ENCODE data around the gene ADGRL3. TPM values are rescaled to one million over a fixed set of nuclear protein-coding genes. Genes with fewer than 3 reads are reported as not detected.

Gene ADGRL3
- total and polyA plus RNA-seq, 4 donors: 0.39 to 59.9 (median 2.9) TPM

- TF ChIP-seq CTCF (IDR thresholded peaks at IDR 0.05; ENCODE audit: control extremely low read depth, extremely low read depth): no peak
- no peaks in the 10 kb centered on the region for H3K27me3 ChIP-seq (ENCODE audit: control insufficient read depth in 3 of 3, insufficient read depth in 3 of 3, low read length in 2 of 3)
- 88 to 91% methylated on average over 4 of the region's 4 CpGs for WGBS, 2 donors
- no peak overlapping the region for H3K27ac ChIP-seq (ENCODE audit: low read depth in 1 of 2, low read length in 1 of 2)
- no peak for ATAC-seq (ENCODE audit: insufficient read depth, low FRiP score)
- no peaks in the 10 kb centered on the region for H3K4me1 ChIP-seq (ENCODE audit: control insufficient read depth in 5 of 5, insufficient read depth in 5 of 5, low read length in 5 of 5)
- DNase-seq: no peak
- peaks cover 0 to 4% (median 0%) of the 10 kb centered on the region in 4 donors for H3K36me3 ChIP-seq (ENCODE audit: control insufficient read depth in 4 of 4, insufficient read depth in 4 of 4, low read length in 4 of 4)
- no peak overlapping the region for H3K9ac ChIP-seq (ENCODE audit: insufficient read depth in 1 of 2, low read length in 2 of 2)
- H3K9me3 ChIP-seq (ENCODE audit: control insufficient read depth in 4 of 4, insufficient read depth in 3 of 4, low read length in 3 of 4): peaks cover 0 to 8% (median 3%) of the 10 kb centered on the region in 4 donors
- no peak overlapping the region for H3K4me3 ChIP-seq
Measured at GRCh38 chr4:61817071-61817470, 616.9 kb downstream of the ADGRL3 start.

GRCh38 chr4:61820136-61820535 lies 620.0 kb downstream of the ADGRL3 start:
- no peak overlapping the region for H3K27ac ChIP-seq (ENCODE audit: low read depth in 1 of 2, low read length in 1 of 2)
- H3K9me3 ChIP-seq (ENCODE audit: control insufficient read depth in 4 of 4, insufficient read depth in 3 of 4, low read length in 3 of 4): peaks cover 0 to 8% (median 3%) of the 10 kb centered on the region in 4 donors
- DNase-seq (no peak), ATAC-seq (ENCODE audit: insufficient read depth, low FRiP score) (no peak)
- no peaks in the 10 kb centered on the region for H3K4me1 ChIP-seq (ENCODE audit: control insufficient read depth in 5 of 5, insufficient read depth in 5 of 5, low read length in 5 of 5)
- H3K36me3 ChIP-seq (ENCODE audit: control insufficient read depth in 4 of 4, insufficient read depth in 4 of 4, low read length in 4 of 4): peaks cover 0 to 4% (median 0%) of the 10 kb centered on the region in 4 donors
- TF ChIP-seq CTCF (IDR thresholded peaks at IDR 0.05; ENCODE audit: control extremely low read depth, extremely low read depth): no peak
- no peaks in the 10 kb centered on the region for H3K27me3 ChIP-seq (ENCODE audit: control insufficient read depth in 3 of 3, insufficient read depth in 3 of 3, low read length in 2 of 3)
- H3K9ac ChIP-seq (ENCODE audit: insufficient read depth in 1 of 2, low read length in 2 of 2): no peak overlapping the region
- no peak overlapping the region for H3K4me3 ChIP-seq
- 69 to 76% methylated on average over 3 of the region's 3 CpGs for WGBS, 2 donors

GRCh38 chr4:61824454-61824853 lies 624.3 kb downstream of the ADGRL3 start:
- no peak overlapping the region for H3K4me3 ChIP-seq
- no peaks in the 10 kb centered on the region for H3K36me3 ChIP-seq (ENCODE audit: control insufficient read depth in 4 of 4, insufficient read depth in 4 of 4, low read length in 4 of 4)
- H3K9me3 ChIP-seq (ENCODE audit: control insufficient read depth in 4 of 4, insufficient read depth in 3 of 4, low read length in 3 of 4): no peaks in the 10 kb centered on the region
- no peak for TF ChIP-seq CTCF (IDR thresholded peaks at IDR 0.05; ENCODE audit: control extremely low read depth, extremely low read depth)
- 90 to 93% methylated on average over 2 of the region's 2 CpGs for WGBS, 2 donors
- no peak for ATAC-seq (ENCODE audit: insufficient read depth, low FRiP score)
- no peaks in the 10 kb centered on the region for H3K27me3 ChIP-seq (ENCODE audit: control insufficient read depth in 3 of 3, insufficient read depth in 3 of 3, low read length in 2 of 3)
- H3K4me1 ChIP-seq (ENCODE audit: control insufficient read depth in 5 of 5, insufficient read depth in 5 of 5, low read length in 5 of 5): no peaks in the 10 kb centered on the region
- DNase-seq: no peak
- no peak overlapping the region for H3K9ac ChIP-seq (ENCODE audit: insufficient read depth in 1 of 2, low read length in 2 of 2)
- H3K27ac ChIP-seq (ENCODE audit: low read depth in 1 of 2, low read length in 1 of 2): no peak overlapping the region

GRCh38 chr4:61827907-61828391 lies 627.8 kb downstream of the ADGRL3 start:
- H3K36me3 ChIP-seq (ENCODE audit: control insufficient read depth in 4 of 4, insufficient read depth in 4 of 4, low read length in 4 of 4): no peaks in the 10 kb centered on the region
- no peak overlapping the region for H3K27ac ChIP-seq (ENCODE audit: low read depth in 1 of 2, low read length in 1 of 2)
- TF ChIP-seq CTCF (IDR thresholded peaks at IDR 0.05; ENCODE audit: control extremely low read depth, extremely low read depth): no peak
- H3K27me3 ChIP-seq (ENCODE audit: control insufficient read depth in 3 of 3, insufficient read depth in 3 of 3, low read length in 2 of 3): no peaks in the 10 kb centered on the region
- no peak overlapping the region for H3K4me3 ChIP-seq
- H3K4me1 ChIP-seq (ENCODE audit: control insufficient read depth in 5 of 5, insufficient read depth in 5 of 5, low read length in 5 of 5): peaks cover 0 to 3% (median 0%) of the 10 kb centered on the region in 5 donors
- H3K9me3 ChIP-seq (ENCODE audit: control insufficient read depth in 4 of 4, insufficient read depth in 3 of 4, low read length in 3 of 4): no peaks in the 10 kb centered on the region
- no peak for ATAC-seq (ENCODE audit: insufficient read depth, low FRiP score)
- no peak overlapping the region for H3K9ac ChIP-seq (ENCODE audit: insufficient read depth in 1 of 2, low read length in 2 of 2)
- DNase-seq: no peak
- 5 to 25% methylated on average over 1 of the region's 1 CpG for WGBS, 2 donors
